Ishikawa (cell line): ENCODE measurements around the gene RPRD1B.

Experiments used
- CEBPB ChIP-seq: IDR thresholded peaks from 2 replicates; pipeline ENCODE4 v1.6.1; 2012
- CREB1 ChIP-seq: IDR thresholded peaks from 2 replicates; pipeline ENCODE4 v1.6.1; 2012; ENCODE audit warnings: low read depth
- EGR1 ChIP-seq: IDR thresholded peaks from 2 replicates; pipeline ENCODE4 v1.6.1; 2012
- EP300 ChIP-seq: IDR thresholded peaks from 2 replicates; pipeline ENCODE4 v1.6.1; 2012; ENCODE audit warnings: borderline replicate concordance
- FOXM1 ChIP-seq: IDR thresholded peaks from 2 replicates; pipeline ENCODE4 v1.6.1; 2012; ENCODE audit warnings: low read depth, borderline replicate concordance
- MAX ChIP-seq: IDR thresholded peaks from 2 replicates; pipeline ENCODE4 v1.6.1; 2012
- NFIC ChIP-seq: IDR thresholded peaks from 2 replicates; pipeline ENCODE4 v1.6.1; 2012
- RAD21 ChIP-seq: IDR thresholded peaks from 2 replicates; pipeline ENCODE4 v1.6.1; 2012; ENCODE audit warnings: low read depth
- REST ChIP-seq: IDR thresholded peaks from 2 replicates; pipeline ENCODE4 v1.6.1; 2012; ENCODE audit warnings: low read depth, mild to moderate bottlenecking
- TAF1 ChIP-seq: IDR thresholded peaks from 2 replicates; pipeline ENCODE4 v1.6.1; 2012; ENCODE audit warnings: low read depth, mild to moderate bottlenecking
- TCF12 ChIP-seq: IDR thresholded peaks from 2 replicates; pipeline ENCODE4 v1.6.1; 2012; ENCODE audit warnings: low read depth
- TEAD4 ChIP-seq: IDR thresholded peaks from 2 replicates; pipeline ENCODE4 v1.6.1; 2012
- USF1 ChIP-seq: IDR thresholded peaks from 2 replicates; pipeline ENCODE4 v1.6.1; 2012
- YY1 ChIP-seq: IDR thresholded peaks from 2 replicates; pipeline ENCODE4 v1.6.1; 2012; ENCODE audit warnings: low read depth
- ZBTB7A ChIP-seq: IDR thresholded peaks from 2 replicates; pipeline ENCODE4 v1.6.1; 2012; ENCODE audit warnings: low read depth

RPRD1B gene

DNA sequence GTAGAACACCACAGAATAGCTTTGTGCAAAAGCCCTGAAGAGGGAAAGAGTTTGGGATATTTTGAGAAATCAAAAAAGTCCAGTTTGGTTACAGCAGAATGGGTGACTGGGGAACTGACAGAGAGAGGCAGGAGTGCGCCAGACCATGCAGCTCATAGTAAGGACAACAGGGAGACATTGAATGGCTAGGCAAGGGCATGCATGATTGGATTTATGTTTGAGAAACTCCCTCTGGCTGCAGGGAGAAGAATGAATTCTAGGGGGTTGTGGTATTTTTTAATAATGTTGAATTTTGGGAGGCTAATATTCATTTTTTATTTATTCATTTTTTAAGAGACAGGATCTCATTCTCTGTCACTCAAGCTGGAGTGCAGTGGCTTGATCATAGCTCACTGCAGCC lies 81.7 kb downstream of the RPRD1B start:
- no peak for TF ChIP-seq YY1
- no peak for TF ChIP-seq CREB1
- TF ChIP-seq RAD21: peak; percentile 24; the same call in 1 of the 2 replicates
- no peak for TF ChIP-seq REST
- no peak for TF ChIP-seq NFIC

GRCh38 chr20:38115896-38116295 lies 82.3 kb downstream of the RPRD1B start:
- no peak for TF ChIP-seq EP300
- TF ChIP-seq MAX: no peak
- TF ChIP-seq CEBPB: no peak
- no peak for TF ChIP-seq TEAD4
- TF ChIP-seq YY1: no peak

DNA sequence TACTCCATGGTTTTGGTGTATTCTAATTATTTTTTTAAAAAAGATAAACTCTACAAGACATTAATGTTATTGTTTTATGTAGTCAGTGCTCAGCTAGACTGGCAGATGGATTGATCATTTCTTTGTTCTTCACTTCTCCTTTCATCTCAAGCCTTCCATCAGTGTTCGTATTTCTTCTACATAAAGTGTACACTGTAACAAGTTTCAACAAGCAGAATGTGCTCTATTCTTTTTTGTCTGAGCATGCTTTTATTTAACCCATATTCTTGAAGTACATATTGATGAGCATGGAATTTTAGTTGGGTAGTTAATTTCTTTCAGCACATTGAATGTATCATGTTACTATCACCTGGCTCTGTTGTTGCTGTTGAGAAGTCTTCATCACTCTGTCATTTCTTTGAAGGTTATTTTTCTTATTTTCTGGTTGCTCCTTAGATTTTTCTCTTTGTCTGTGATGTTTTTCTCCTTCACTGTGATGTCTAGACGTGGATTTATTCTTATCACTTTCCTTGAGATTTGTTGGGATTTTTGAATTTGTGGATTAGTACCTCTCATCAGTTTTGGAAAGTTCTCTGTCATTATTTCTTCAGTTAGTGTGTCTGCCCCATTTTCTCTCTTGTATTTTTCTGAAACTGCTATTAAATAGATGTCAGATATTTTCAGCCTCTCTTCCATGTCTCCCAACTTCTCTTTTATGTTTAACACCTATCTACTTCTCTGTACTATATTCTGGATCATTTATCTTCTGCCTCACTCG lies 83.0 kb downstream of the RPRD1B start:
- TF ChIP-seq CREB1 (no peak), RAD21 (no peak), CEBPB (no peak), MAX (no peak), TCF12 (no peak), YY1 (no peak), TAF1 (no peak), EP300 (no peak), ZBTB7A (no peak), EGR1 (no peak), FOXM1 (no peak), NFIC (no peak)

- TF ChIP-seq NFIC (no peak), REST (no peak), CEBPB (no peak), TEAD4 (no peak), YY1 (no peak), EGR1 (no peak)
These were observed 83.7 kb downstream of the RPRD1B start for GRCh38 chr20:38117205-38117604.

DNA sequence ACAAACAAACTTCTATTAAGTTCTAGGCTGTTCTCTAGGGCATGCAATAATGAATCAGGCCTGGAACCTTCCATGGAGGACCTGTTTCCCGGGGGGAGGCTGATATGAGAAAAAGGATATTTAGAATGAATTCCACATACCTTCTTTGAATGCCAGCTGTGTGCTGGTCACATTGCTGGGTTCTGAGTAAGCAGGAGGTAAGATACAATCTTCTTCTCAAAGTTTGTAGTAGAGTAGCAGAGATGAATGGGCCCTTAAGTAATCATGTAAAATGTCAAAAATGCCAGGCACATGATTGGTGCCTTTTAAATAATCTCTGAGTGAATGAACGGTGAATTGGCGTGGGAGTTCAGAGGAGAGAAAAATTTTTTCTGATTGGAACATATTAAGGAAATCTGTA lies 84.1 kb downstream of the RPRD1B start:
- TF ChIP-seq USF1: no peak
- TF ChIP-seq EP300: 0 out of 2 replicates have a peak, but pooled peaks have one; percentile 55
- no peak for TF ChIP-seq TCF12
- peak; percentile 84 for TF ChIP-seq TEAD4
- peak; percentile 22; the same call in 1 of the 2 replicates for TF ChIP-seq NFIC

GRCh38 chr20:38119446-38119845 lies 85.9 kb downstream of the RPRD1B start:
- TF ChIP-seq TEAD4 (no peak), MAX (no peak), YY1 (no peak), NFIC (no peak), REST (no peak), TAF1 (no peak), USF1 (no peak), ZBTB7A (no peak), EGR1 (no peak), RAD21 (no peak), CEBPB (no peak), FOXM1 (no peak), TCF12 (no peak), EP300 (no peak), CREB1 (no peak)
